Measurements from ENCODE around the gene GALC. TPM values are rescaled to one million over a fixed set of nuclear protein-coding genes. Genes with fewer than 3 reads are reported as not detected.

The GALC gene
- total RNA-seq (2022) (16.3 and 19.9 TPM in 2 replicates), Bru-seq, nascent RNA (percentile 64 among the genes with signal in this experiment), BruChase-seq, experiment 1, labeled RNA remaining after a 2-hour chase (percentile 58 among the genes with signal in this experiment), BruChase-seq, experiment 2, labeled RNA remaining after a 6-hour chase (percentile 65 among the genes with signal in this experiment)
- long read RNA-seq, transcript GALC-201 (17 exons, 3,883 nt): major isoform, 23 of 37 reads
- long read RNA-seq, partial matches to known transcripts: 7 of 37 reads
- long read RNA-seq, other reads (novel, unspliced or antisense): 2 of 37 reads

DNA sequence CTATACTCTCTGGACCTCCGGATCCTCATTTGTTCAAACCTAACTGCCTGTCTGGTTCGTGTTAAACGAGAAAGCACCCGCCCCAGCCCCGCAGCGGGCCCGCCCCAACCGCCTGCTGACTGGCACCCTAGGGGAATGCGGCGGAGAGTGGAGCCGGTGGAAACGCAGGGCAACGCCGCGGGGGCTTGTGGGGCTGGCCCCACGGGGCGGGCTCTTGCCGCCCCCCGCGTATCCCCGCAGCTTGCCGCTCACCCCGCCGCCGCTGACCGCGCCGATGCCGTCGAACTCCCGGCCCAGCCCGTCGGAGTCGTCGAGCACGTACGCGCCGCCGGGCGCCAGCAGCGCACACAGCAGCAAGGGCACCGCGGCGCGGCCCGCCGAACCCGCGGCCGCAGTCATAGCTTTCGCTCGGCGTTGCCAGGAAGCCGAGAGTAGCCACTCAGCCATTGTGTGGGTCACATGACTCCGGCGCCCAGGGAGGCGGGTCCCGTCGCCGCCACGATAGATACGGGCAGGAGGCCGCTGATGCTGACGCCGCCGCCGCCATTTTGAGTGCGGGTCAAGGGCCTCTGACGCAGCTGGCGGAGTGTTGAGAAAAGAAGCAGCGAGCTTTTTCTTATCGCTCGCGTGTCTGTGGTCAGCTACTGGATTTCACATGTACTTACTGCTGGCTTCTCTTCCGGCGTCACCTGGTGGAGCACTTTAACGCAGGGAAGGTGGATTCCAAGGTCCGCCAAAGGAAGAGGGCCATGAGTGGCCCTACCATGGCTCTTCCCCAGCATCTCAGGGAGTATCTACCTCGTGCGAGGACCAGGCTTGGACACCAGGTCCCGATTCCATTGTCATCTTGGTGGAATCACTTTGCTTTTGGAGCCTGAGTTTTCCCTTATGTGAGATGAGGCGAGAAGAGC is at the start of gene GALC:
GALC (minus strand) TSS at position 465 of the 911 bp plus-strand sequence; CDS start at position 447, 18 bp downstream.
- no peaks in the 10 kb centered on the region for H3K9me3 ChIP-seq
- CTCF ChIA-PET: interaction anchor here (0.6 to 1.6 kb wide), 5 partner anchors 40 to 1020 kb away, joined by 3 to 7 read pairs (median 6); no protein-coding TSS in a partner anchor
- intact Hi-C loops (cut with micrococcal nuclease; ENCODE audit: unreplicated experiment): loop anchor here (1.0 kb wide), 1 partner anchor 31 kb away; no protein-coding TSS in a partner anchor
- no peaks in the 10 kb centered on the region for H3K27me3 Mint-ChIP-seq (ENCODE audit: insufficient read depth, unreplicated experiment)
- peaks cover 13% of the 10 kb centered on the region for H3K4me1 Mint-ChIP-seq (ENCODE audit: low read depth, unreplicated experiment)
- H3K9me3 Mint-ChIP-seq (ENCODE audit: unreplicated experiment): no peaks in the 10 kb centered on the region
- POLR2A ChIA-PET: interaction anchor here (0.8 kb wide), 1 partner anchor 277 kb away, joined by 4 read pairs; no protein-coding TSS in a partner anchor
- H3K36me3 ChIP-seq (ENCODE audit: control insufficient read depth, insufficient read depth, low read length): no peaks in the 10 kb centered on the region
- peak within 1 kb of the TSS; percentile 72 for H3K4me3 Mint-ChIP-seq (ENCODE audit: unreplicated experiment)
- peak within 1 kb of the TSS; percentile 75 for H3K4me3 ChIP-seq (ENCODE audit: low read depth, low read length)
- BruUV-seq (replicated peaks): no TSS peak
- H3K4me1 ChIP-seq: peaks cover 17% of the 10 kb centered on the region
- H3K36me3 Mint-ChIP-seq (ENCODE audit: insufficient read depth, unreplicated experiment): no peaks in the 10 kb centered on the region
- peak; percentile 93 for DNase-seq
- H3K27me3 ChIP-seq (replicated peaks; ENCODE audit: control insufficient read depth, insufficient read depth, low read length): no peaks in the 10 kb centered on the region
- peak within 1 kb of the TSS; percentile 90 for H3K27ac Mint-ChIP-seq (ENCODE audit: unreplicated experiment)
- TF ChIP-seq, protein P1, sequence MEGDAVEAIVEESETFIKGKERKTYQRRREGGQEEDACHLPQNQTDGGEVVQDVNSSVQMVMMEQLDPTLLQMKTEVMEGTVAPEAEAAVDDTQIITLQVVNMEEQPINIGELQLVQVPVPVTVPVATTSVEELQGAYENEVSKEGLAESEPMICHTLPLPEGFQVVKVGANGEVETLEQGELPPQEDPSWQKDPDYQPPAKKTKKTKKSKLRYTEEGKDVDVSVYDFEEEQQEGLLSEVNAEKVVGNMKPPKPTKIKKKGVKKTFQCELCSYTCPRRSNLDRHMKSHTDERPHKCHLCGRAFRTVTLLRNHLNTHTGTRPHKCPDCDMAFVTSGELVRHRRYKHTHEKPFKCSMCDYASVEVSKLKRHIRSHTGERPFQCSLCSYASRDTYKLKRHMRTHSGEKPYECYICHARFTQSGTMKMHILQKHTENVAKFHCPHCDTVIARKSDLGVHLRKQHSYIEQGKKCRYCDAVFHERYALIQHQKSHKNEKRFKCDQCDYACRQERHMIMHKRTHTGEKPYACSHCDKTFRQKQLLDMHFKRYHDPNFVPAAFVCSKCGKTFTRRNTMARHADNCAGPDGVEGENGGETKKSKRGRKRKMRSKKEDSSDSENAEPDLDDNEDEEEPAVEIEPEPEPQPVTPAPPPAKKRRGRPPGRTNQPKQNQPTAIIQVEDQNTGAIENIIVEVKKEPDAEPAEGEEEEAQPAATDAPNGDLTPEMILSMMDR (IDR thresholded peaks at IDR 0.05; ENCODE audit: insufficient read depth in 1 of 2, low read depth in 1 of 2, low read length in 1 of 2, severe bottlenecking in 1 of 2, unreplicated experiment in 1 of 2): no peak

DNA sequence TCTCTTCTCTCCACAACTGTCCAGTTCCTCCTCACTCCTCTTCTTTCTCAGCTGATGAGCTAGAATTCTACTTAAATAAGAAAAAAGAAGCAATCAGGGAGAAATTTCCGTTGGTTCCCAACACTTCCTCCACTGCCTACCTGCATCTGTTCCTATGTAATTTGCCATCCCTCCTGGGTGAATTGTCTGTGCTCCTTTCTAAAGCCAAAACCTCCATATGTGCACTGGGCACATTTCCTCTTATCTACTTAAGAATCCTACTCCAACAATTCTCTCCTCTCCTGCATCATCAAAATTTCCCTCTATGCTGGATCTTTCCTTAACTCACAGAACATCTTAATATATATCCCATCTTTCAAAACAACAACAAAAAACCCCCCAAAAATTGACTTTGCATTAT is 47.2 kb upstream of the GALC start:
- no peak overlapping the region for H3K4me3 ChIP-seq (ENCODE audit: low read depth, low read length)
- Mint-ChIP-seq H3K4me3 (ENCODE audit: unreplicated experiment) (no peak overlapping the region), H3K27me3 (ENCODE audit: insufficient read depth, unreplicated experiment) (peaks cover 2% of the 10 kb centered on the region), H3K27ac (ENCODE audit: unreplicated experiment) (no peak overlapping the region), H3K9me3 (ENCODE audit: unreplicated experiment) (no peaks in the 10 kb centered on the region), H3K36me3 (ENCODE audit: insufficient read depth, unreplicated experiment) (no peaks in the 10 kb centered on the region), H3K4me1 (ENCODE audit: low read depth, unreplicated experiment) (peaks cover 6% of the 10 kb centered on the region)
- H3K36me3 ChIP-seq (ENCODE audit: control insufficient read depth, insufficient read depth, low read length): no peaks in the 10 kb centered on the region
- no peak for DNase-seq
- ChIA-PET POLR2A (no interaction called here), CTCF (no interaction called here)
- TF ChIP-seq, protein P1 (IDR thresholded peaks at IDR 0.05; ENCODE audit: insufficient read depth in 1 of 2, low read depth in 1 of 2, low read length in 1 of 2, severe bottlenecking in 1 of 2, unreplicated experiment in 1 of 2): no peak
- no peaks in the 10 kb centered on the region for H3K9me3 ChIP-seq
- H3K4me1 ChIP-seq: peaks cover 17% of the 10 kb centered on the region
- no peaks in the 10 kb centered on the region; the same call in 1 of the 2 replicates for H3K27me3 ChIP-seq (replicated peaks; ENCODE audit: control insufficient read depth, insufficient read depth, low read length)
- BruUV-seq (replicated peaks): no TSS peak
- intact Hi-C loops (cut with micrococcal nuclease; ENCODE audit: unreplicated experiment): no loop called here

DNA sequence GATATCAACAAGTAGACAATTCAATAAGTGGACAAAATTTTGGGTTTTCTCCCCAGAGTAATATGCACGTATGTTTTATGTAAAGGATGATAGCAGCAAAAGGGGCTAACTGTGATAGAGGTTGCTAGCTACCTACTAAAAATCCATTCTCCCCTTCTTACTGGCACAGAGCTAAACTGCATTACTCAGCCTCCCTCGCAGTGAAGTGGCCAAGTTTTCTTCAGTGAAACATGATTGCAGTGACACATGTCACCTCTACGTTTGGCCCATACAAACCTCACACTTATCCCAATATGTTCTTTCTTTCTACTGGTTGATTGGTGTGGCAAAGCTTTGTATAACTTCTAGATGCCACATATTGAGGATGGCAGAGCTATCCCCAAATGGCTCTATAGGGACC is 46.2 kb upstream of the GALC start:
- BruUV-seq (replicated peaks): no TSS peak
- TF ChIP-seq, protein P1 (IDR thresholded peaks at IDR 0.05; ENCODE audit: insufficient read depth in 1 of 2, low read depth in 1 of 2, low read length in 1 of 2, severe bottlenecking in 1 of 2, unreplicated experiment in 1 of 2): no peak
- Histone ChIP-seq H3K4me1 (peaks cover 8% of the 10 kb centered on the region), H3K27me3 (replicated peaks; ENCODE audit: control insufficient read depth, insufficient read depth, low read length) (no peaks in the 10 kb centered on the region; the same call in 1 of the 2 replicates), H3K4me3 (ENCODE audit: low read depth, low read length) (no peak overlapping the region), H3K9me3 (no peaks in the 10 kb centered on the region), H3K36me3 (ENCODE audit: control insufficient read depth, insufficient read depth, low read length) (no peaks in the 10 kb centered on the region)
- ChIA-PET POLR2A (no interaction called here), CTCF (no interaction called here)
- Mint-ChIP-seq H3K9me3 (ENCODE audit: unreplicated experiment) (no peaks in the 10 kb centered on the region), H3K27me3 (ENCODE audit: insufficient read depth, unreplicated experiment) (peaks cover 2% of the 10 kb centered on the region), H3K36me3 (ENCODE audit: insufficient read depth, unreplicated experiment) (no peaks in the 10 kb centered on the region), H3K27ac (ENCODE audit: unreplicated experiment) (no peak overlapping the region), H3K4me1 (ENCODE audit: low read depth, unreplicated experiment) (peaks cover 4% of the 10 kb centered on the region), H3K4me3 (ENCODE audit: unreplicated experiment) (no peak overlapping the region)
- DNase-seq: no peak
- intact Hi-C loops (cut with micrococcal nuclease; ENCODE audit: unreplicated experiment): no loop called here

Measured in Caco-2 (cell line).